ENCODE data around the gene KLHL21. TPM values are rescaled to one million over a fixed set of nuclear protein-coding genes. Genes with fewer than 3 reads are reported as not detected.

Gene KLHL21
- total and polyA plus RNA-seq, 9 of the 15 experiments (the other 6 are each of a cell fraction or from before 2014, with no cell fraction given), result 2.1 to 42.1 (median 17.5) TPM

GRCh38 chr1:6624710-6625583, 22.3 kb upstream of the KLHL21 start, which contains the start of gene THAP3 (continued):
- TF ChIP-seq CREB5 (CRISPR knock-in tag; IDR thresholded peaks at IDR 0.05), result no peak
- no peak for TF ChIP-seq ZNF668 (CRISPR knock-in tag; IDR thresholded peaks at IDR 0.05)
- no peak for TF ChIP-seq ZNF764 (CRISPR knock-in tag; IDR thresholded peaks at IDR 0.05; ENCODE audit: low read depth)
- TF ChIP-seq ELK3 (CRISPR knock-in tag; IDR thresholded peaks at IDR 0.05), result no peak
- no peak for TF ChIP-seq POLR3G (IDR thresholded peaks at IDR 0.05; ENCODE audit: extremely low read depth, insufficient read length, insufficient replicate concordance)
- TF ChIP-seq ELF1 (tag; IDR thresholded peaks at IDR 0.05), result no peak
- no peak for TF ChIP-seq RNF2 (IDR thresholded peaks at IDR 0.05)
- no peak for TF ChIP-seq IRF1 (CRISPR knock-in tag; IDR thresholded peaks at IDR 0.05; ENCODE audit: borderline replicate concordance)
- TF ChIP-seq LARP7 (IDR thresholded peaks at IDR 0.05), result no peak
- TF ChIP-seq MNT (conservative IDR thresholded peaks at IDR 0.05), result peak in 1 of 2 experiments; percentile 57; a peak in 2 of 4 replicates
- no peak for TF ChIP-seq CBX2 (IDR thresholded peaks at IDR 0.05; ENCODE audit: insufficient read depth, low read length, poor library complexity, severe bottlenecking)
- TF ChIP-seq TAL1 (IDR thresholded peaks at IDR 0.05), result no peak
- TF ChIP-seq ELK1 (CRISPR knock-in tag; IDR thresholded peaks at IDR 0.05), result no peak
- no peak for TF ChIP-seq GTF2B (IDR thresholded peaks at IDR 0.05; ENCODE audit: extremely low read depth, insufficient read length)
- peak; percentile 86 for TF ChIP-seq RBM22 (IDR thresholded peaks at IDR 0.05; ENCODE audit: low read depth, low read length, poor library complexity, severe bottlenecking)
